HepG2 (cell line): ENCODE results near the gene GPD1. TPM values are rescaled to one million over a fixed set of nuclear protein-coding genes. Genes with fewer than 3 reads are reported as not detected.

Experiments used
- CEBPB ChIP-seq: IDR thresholded peaks from 2 replicates; pipeline ENCODE4 v1.6.1; 2011; ENCODE audit warnings: low read depth, low read length, improper control_type of control experiment, borderline replicate concordance
- DR1 ChIP-seq: sonication (generic); formaldehyde crosslinking; IDR thresholded peaks from 2 replicates; pipeline ENCODE4 v1.8.0; 2021; ENCODE audit warnings: mild to moderate bottlenecking, missing genetic modification reagents, inconsistent platforms
- E2F2 ChIP-seq: sonication (generic); formaldehyde crosslinking; IDR thresholded peaks from 2 replicates; pipeline ENCODE4 v1.4.0; 2020; ENCODE audit warnings: missing genetic modification reagents, borderline replicate concordance
- GLI4 ChIP-seq: sonication (generic); formaldehyde crosslinking; IDR thresholded peaks from 2 replicates; pipeline ENCODE4 v1.5.1; 2020; ENCODE audit warnings: missing genetic modification reagents, mild to moderate bottlenecking, moderate library complexity, borderline replicate concordance
- HNF1A ChIP-seq, 2 experiments: sonication (generic) in 1 of 2; formaldehyde crosslinking in 1 of 2; IDR thresholded peaks; 2 replicates each; pipeline versions ENCODE4 v1.4.0 to v1.6.1; 2016 to 2020; ENCODE audit warnings: borderline replicate concordance in 1 of 2, low read depth in 1 of 2, mild to moderate bottlenecking in 1 of 2, missing genetic modification reagents in 1 of 2
- HOXD1 ChIP-seq: sonication (generic); formaldehyde crosslinking; IDR thresholded peaks from 2 replicates; pipeline ENCODE4 v1.5.0; 2020; ENCODE audit warnings: missing genetic modification reagents
- MAZ ChIP-seq, 2 experiments: sonication (generic) in 1 of 2; formaldehyde crosslinking in 1 of 2; IDR thresholded peaks; 2 replicates each; pipeline versions ENCODE4 v1.5.0 to v1.6.1; 2012 to 2020; ENCODE audit warnings: low read depth in 2 of 2, mild to moderate bottlenecking in 2 of 2, borderline replicate concordance in 1 of 2, improper control_type of control experiment in 1 of 2, low read length in 1 of 2, missing genetic modification reagents in 1 of 2, moderate library complexity in 1 of 2
- MLLT10 ChIP-seq: sonication (generic); formaldehyde crosslinking; IDR thresholded peaks from 2 replicates; pipeline ENCODE4 v1.4.0; 2020; ENCODE audit warnings: missing genetic modification reagents
- MXI1 ChIP-seq: IDR thresholded peaks from 3 replicates; pipeline ENCODE4 v1.6.1; 2012; ENCODE audit warnings: low read depth, low read length, inconsistent platforms, borderline replicate concordance
- NR1H2 ChIP-seq: sonication (generic); formaldehyde crosslinking; IDR thresholded peaks from 2 replicates; pipeline ENCODE4 v1.8.1; 2022; ENCODE audit warnings: low read depth, missing genetic modification reagents, borderline replicate concordance
- ZNF605 ChIP-seq: sonication (generic); formaldehyde crosslinking; IDR thresholded peaks from 2 replicates; pipeline ENCODE4 v1.8.0; 2022; ENCODE audit warnings: mild to moderate bottlenecking, missing genetic modification reagents
- ZNF619 ChIP-seq: sonication (generic); formaldehyde crosslinking; IDR thresholded peaks from 2 replicates; pipeline ENCODE4 v1.4.0; 2020; ENCODE audit warnings: mild to moderate bottlenecking, missing genetic modification reagents
- ZSCAN20 ChIP-seq: sonication (generic); formaldehyde crosslinking; IDR thresholded peaks from 2 replicates; pipeline ENCODE4 v1.4.0; 2020; ENCODE audit warnings: missing genetic modification reagents, mild to moderate bottlenecking, borderline replicate concordance
- polyA plus RNA-seq, 8 experiments: library from polyadenylated mRNA; depleted of rRNA in 3 of 8; stranded (reverse) in 7 of 8; unstranded in 1 of 8; fragments of >200 nt; fragmentation: Illumina TruSeq in 4 of 8; extraction: Trizol in 4 of 8; gene quantifications; 2 replicates each; pipeline versions ENCODE4 v1.2.1 to v1.2.3, GENCODE V29; 2011 to 2016; ENCODE audit warnings: low read depth in 4 of 8, missing spikeins in 1 of 8, mixed read lengths in 1 of 8; ENCODE audit not compliant: insufficient read depth in 1 of 8
- total RNA-seq, 5 experiments: library from RNA; depleted of rRNA; stranded (reverse); fragments of >200 nt; fragmentation: Illumina TruSeq; extraction: Trizol; gene quantifications; 2 replicates each; pipeline ENCODE4 v1.2.3, GENCODE V29; 2016; ENCODE audit warnings: low read depth in 1 of 5
- TF ChIP-seq, protein P1 (sequence below): sonication (generic); formaldehyde crosslinking; IDR thresholded peaks from 2 replicates; pipeline ENCODE4 v1.8.0; 2022; ENCODE audit warnings: missing genetic modification reagents, mild to moderate bottlenecking, moderate library complexity, borderline replicate concordance
- TF ChIP-seq, protein P2 (sequence below): sonication (generic); formaldehyde crosslinking; IDR thresholded peaks from 2 replicates; pipeline ENCODE4 v1.5.1; 2020; ENCODE audit warnings: mild to moderate bottlenecking, missing genetic modification reagents

The GPD1 gene
- total and polyA plus RNA-seq, 2 of the 13 experiments (the other 11 are each of a cell fraction or from before 2014, with no cell fraction given), result 3.7 to 30.6 TPM

- TF ChIP-seq HNF1A (IDR thresholded peaks at IDR 0.05; ENCODE audit: low read depth) (no peak), HNF1A (CRISPR knock-in tag; IDR thresholded peaks at IDR 0.05; ENCODE audit: borderline replicate concordance) (peak; percentile 58; the same call in 1 of the 2 replicates), E2F2 (no peak), ZNF619 (CRISPR knock-in tag) (peak; percentile 86), MAZ (IDR thresholded peaks at IDR 0.05; ENCODE audit: borderline replicate concordance, low read depth, low read length) (0 out of 2 replicates have a peak, but pooled peaks have one; percentile 27), MAZ (CRISPR knock-in tag; IDR thresholded peaks at IDR 0.05; ENCODE audit: low read depth) (peak; percentile 76), DR1 (peak; percentile 87), GLI4 (CRISPR knock-in tag) (peak; percentile 79; the same call in 1 of the 2 replicates), MLLT10 (no peak), NR1H2 (CRISPR knock-in tag) (peak; percentile 52; the same call in 1 of the 2 replicates), HOXD1 (CRISPR knock-in tag) (no peak), CEBPB (0 out of 2 replicates have a peak, but pooled peaks have one; percentile 1), MXI1 (peak; percentile 89; the same call in 2 of the 3 replicates), ZNF605 (CRISPR knock-in tag) (peak; percentile 80; the same call in 1 of the 2 replicates), ZSCAN20 (peak; percentile 68; the same call in 1 of the 2 replicates)
- TF ChIP-seq, protein P1, sequence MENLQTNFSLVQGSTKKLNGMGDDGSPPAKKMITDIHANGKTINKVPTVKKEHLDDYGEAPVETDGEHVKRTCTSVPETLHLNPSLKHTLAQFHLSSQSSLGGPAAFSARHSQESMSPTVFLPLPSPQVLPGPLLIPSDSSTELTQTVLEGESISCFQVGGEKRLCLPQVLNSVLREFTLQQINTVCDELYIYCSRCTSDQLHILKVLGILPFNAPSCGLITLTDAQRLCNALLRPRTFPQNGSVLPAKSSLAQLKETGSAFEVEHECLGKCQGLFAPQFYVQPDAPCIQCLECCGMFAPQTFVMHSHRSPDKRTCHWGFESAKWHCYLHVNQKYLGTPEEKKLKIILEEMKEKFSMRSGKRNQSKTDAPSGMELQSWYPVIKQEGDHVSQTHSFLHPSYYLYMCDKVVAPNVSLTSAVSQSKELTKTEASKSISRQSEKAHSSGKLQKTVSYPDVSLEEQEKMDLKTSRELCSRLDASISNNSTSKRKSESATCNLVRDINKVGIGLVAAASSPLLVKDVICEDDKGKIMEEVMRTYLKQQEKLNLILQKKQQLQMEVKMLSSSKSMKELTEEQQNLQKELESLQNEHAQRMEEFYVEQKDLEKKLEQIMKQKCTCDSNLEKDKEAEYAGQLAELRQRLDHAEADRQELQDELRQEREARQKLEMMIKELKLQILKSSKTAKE, result no peak
- TF ChIP-seq, protein P2, sequence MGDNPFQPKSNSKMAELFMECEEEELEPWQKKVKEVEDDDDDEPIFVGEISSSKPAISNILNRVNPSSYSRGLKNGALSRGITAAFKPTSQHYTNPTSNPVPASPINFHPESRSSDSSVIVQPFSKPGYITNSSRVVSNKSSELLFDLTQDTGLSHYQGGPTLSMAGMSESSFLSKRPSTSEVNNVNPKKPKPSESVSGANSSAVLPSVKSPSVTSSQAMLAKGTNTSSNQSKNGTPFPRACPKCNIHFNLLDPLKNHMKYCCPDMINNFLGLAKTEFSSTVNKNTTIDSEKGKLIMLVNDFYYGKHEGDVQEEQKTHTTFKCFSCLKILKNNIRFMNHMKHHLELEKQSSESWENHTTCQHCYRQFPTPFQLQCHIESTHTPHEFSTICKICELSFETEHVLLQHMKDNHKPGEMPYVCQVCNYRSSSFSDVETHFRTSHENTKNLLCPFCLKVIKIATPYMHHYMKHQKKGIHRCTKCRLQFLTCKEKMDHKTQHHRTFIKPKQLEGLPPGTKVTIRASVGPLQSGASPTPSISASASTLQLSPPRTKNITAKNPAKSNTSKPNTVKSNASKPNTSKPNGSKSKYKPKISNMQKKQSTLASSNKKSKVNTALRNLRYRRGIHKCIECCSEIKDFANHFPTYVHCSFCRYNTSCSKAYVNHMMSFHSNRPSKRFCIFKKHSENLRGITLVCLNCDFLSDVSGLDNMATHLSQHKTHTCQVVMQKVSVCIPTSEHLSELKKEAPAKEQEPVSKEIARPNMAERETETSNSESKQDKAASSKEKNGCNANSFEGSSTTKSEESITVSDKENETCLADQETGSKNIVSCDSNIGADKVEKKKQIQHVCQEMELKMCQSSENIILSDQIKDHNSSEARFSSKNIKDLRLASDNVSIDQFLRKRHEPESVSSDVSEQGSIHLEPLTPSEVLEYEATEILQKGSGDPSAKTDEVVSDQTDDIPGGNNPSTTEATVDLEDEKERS (CRISPR knock-in tag), result peak; percentile 91
Observed at GRCh38 chr12:50111693-50112455, 8.1 kb downstream of the GPD1 start, which contains the start of gene COX14 (continued).
